AG09309 (cell line): Measurements from ENCODE around the gene RERE.
"Not testable (repeated sequence)": the region's sequence is repeated elsewhere in the genome, so short reads cannot be mapped to it uniquely, and the experiment has no call there.

Experiments
- DNase-seq: peaks from one replicate; pipeline ENCODE4 v3.0.0-alpha.2; 2010; ENCODE audit warnings: low read depth
- H3K4me3 ChIP-seq: 2 replicates; pipeline ENCODE4 v1.5.1; 2011; ENCODE audit warnings: mild to moderate bottlenecking, low read depth, low read length, moderate library complexity; ENCODE audit not compliant: control insufficient read depth
- TF ChIP-seq, protein P1 (sequence below): IDR thresholded peaks from 2 replicates; pipeline ENCODE4 v1.5.1; 2011; ENCODE audit warnings: mild to moderate bottlenecking, low read depth, low read length, inconsistent platforms; ENCODE audit not compliant: insufficient read depth, control insufficient read depth; ENCODE audit errors: missing control alignments

Gene RERE

DNA sequence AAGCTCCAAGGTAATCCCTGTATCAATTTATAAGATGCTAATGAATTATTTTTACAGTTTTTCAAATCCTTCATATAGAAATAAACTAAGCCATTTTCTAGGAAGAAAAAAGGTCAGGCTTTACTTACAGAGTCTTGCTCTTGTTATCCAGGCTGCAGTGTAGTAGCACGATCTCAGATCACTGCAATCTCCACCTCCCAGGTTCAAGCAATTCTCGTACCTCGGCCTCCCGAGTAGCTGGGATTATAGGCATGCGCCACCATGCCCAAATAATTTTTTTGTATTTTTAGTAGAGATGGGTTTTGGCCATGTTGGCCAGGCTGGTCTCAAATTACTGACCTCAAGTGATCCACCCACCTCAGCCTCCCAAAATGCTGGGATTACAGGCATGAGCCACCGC lies 27.0 kb downstream of the RERE start:
- no peak for DNase-seq
- TF ChIP-seq, protein P1, sequence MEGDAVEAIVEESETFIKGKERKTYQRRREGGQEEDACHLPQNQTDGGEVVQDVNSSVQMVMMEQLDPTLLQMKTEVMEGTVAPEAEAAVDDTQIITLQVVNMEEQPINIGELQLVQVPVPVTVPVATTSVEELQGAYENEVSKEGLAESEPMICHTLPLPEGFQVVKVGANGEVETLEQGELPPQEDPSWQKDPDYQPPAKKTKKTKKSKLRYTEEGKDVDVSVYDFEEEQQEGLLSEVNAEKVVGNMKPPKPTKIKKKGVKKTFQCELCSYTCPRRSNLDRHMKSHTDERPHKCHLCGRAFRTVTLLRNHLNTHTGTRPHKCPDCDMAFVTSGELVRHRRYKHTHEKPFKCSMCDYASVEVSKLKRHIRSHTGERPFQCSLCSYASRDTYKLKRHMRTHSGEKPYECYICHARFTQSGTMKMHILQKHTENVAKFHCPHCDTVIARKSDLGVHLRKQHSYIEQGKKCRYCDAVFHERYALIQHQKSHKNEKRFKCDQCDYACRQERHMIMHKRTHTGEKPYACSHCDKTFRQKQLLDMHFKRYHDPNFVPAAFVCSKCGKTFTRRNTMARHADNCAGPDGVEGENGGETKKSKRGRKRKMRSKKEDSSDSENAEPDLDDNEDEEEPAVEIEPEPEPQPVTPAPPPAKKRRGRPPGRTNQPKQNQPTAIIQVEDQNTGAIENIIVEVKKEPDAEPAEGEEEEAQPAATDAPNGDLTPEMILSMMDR, result no peak
- H3K4me3 ChIP-seq, result no peak overlapping the region

DNA sequence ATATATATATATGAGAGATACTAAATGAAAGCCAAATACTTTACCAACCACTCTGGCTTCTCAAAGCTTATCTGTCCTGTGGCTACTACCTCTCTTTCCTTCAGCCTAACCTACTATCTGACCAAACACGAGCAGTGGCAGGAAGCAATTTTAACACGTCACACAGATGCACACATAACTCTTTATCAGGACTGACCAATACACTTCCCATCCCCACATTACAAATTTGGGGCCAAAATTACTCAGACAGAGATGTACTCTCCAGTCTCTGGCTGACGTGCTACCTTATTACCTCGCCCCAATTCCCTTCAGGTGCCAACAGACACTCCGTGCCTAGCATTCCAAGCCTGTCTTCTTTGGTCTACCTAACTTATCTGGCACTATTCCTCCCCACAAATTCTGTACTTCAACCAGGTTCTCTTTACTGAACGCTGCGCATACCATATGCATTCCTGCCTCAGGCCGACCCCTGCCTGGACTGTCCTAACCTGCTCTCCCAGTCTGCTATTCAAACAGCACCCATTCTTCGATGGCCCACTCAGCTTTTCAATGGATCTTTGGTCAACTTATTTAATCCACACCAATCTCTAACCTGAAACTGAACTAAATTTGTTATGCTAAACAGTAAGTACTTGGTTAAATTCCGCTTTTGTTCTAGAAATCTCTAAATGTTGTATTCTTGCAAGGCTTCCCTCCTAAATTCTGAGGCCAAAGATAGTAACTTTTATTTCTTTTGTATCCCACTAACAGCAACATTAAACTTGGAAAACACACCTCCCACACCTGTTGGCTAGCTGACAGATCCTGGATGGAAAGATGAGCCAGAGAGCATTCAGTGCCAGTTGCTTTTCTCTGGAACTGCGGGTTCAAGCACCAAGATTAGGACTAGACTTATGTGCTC lies 27.9 kb downstream of the RERE start:
- TF ChIP-seq, protein P1, result no peak
- DNase-seq, result no peak
- H3K4me3 ChIP-seq, result no peak overlapping the region

DNA sequence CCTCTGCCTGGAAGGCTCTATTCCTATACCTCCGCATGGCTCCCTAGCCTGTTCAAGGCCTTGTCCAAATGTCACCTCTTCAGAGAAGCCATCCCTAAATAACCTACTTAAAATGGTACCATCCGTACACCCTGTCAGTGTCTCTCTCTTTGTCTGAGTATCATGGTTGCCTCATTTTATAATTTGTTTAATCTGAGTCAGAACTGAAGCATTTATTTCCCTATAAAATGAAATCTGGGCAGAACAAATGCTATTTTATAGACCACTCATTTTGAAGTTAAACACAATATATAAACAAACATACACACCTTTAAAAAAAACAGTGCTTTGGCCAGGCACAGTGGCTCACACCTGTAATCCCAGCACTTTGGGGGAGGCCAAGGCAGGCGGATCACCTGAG lies 30.2 kb downstream of the RERE start:
- TF ChIP-seq, protein P1, result no peak
- no peak overlapping the region for H3K4me3 ChIP-seq
- DNase-seq, result no peak

DNA sequence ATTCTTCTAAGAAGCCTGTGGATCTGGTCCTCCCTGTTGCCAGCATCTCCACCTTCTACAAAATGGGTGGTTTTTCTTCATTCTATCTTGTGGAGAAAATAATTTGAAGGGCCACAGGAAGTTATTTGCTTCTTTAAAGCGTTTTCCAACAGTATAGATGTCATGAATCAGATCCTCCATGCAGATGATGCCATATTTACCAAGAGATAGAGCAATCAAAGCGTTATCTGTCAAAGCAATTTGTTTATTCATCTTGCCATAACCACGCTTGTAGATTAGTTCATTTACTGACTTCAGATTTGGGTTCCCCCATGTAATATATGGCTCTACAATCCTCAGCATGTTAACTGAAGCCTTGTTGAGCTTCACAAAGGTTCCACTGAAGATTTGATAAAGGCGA lies 31.2 kb downstream of the RERE start:
- not testable (repeated sequence) for DNase-seq, H3K4me3 ChIP-seq

DNA sequence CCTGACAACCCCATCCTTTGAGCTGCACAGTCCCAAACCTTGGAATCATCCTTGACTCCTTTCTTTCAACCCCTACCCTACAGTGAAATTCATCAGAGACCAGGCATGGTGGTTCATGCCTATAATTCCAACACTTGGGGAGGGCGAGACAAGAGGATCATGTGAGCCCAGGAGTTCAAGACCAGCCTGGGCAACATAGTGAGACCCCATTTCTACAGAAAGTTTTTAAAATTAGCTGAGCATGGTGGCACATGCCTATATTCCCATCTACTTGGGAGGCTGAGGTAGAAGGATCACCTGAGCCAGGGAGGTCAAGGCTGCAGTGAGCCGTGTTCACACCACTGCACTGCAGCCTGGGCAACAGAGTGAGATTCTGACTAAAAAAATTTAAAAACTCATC lies 34.5 kb downstream of the RERE start:
- no peak overlapping the region for H3K4me3 ChIP-seq
- TF ChIP-seq, protein P1, result no peak
- DNase-seq, result no peak

DNA sequence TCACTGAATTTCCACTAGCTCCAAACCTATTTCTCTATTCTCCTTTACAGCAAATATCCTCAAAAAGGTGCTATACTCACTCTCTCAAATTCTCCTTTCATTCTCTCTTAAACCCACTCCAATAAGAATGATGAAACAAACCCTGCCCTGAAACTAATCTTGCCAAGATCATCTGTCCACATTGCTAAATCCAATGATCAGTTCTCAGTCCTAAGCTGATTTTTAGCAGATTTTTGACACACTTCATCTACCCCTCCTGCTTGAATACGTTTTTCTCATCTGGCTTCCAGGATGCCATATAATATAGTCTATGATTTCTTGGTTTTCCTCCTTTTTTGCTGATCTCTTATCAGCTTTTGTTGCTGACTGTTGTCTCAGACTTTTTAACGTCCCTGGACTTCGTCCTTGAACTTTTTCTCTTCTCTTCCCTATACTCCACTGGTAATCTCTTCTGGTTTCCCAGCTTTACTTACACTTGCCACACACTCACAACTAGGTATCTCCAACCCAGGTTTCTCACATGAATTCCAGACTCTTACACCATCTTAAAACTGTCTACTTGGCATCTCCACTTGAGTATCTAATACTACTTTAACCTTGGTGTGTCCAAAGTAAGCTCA lies 35.3 kb downstream of the RERE start:
- TF ChIP-seq, protein P1, result no peak
- DNase-seq, result no peak
- no peak overlapping the region for H3K4me3 ChIP-seq

DNA sequence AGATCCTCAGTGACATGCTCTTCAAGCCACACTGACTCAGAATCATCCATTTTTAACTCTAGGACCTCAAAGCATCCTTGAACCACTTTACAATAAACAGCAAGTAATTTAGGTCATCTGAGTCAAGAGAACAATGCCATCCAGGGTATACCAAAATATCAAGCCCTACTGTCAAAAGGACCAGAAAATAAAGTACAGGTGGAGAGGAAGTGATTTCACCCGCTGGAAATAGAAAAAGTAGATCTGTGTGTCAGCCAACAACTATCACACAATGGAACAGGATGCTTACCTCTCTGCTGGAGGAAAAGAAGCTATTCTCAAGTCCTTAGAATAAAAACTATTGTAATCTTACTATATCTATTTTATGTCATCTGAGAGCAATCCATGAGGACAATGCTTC lies 37.0 kb downstream of the RERE start:
- TF ChIP-seq, protein P1, result no peak
- H3K4me3 ChIP-seq, result no peak overlapping the region

More for the DNA sequence above, 37.0 kb downstream of the RERE start:
- no peak for DNase-seq
